Astrocyte (in vitro differentiated cells and primary cell): ENCODE data around the gene HMGN5.

ENCODE experiments used
- EZH2 ChIP-seq: IDR thresholded peaks from 2 replicates; pipeline ENCODE4 v1.6.1; 2012; ENCODE audit warnings: mild to moderate bottlenecking, low read length, inconsistent platforms; ENCODE audit not compliant: insufficient read depth
- TF ChIP-seq, protein P1 (sequence below): IDR thresholded peaks from 2 replicates; pipeline ENCODE4 v1.5.1; 2011; ENCODE audit warnings: low read depth, mild to moderate bottlenecking, inconsistent platforms, low read length, moderate library complexity; ENCODE audit not compliant: insufficient read depth

GRCh38 chrX:81202456-81202819, 725 bp upstream of the HMGN5 start:
- TF ChIP-seq, protein P1, sequence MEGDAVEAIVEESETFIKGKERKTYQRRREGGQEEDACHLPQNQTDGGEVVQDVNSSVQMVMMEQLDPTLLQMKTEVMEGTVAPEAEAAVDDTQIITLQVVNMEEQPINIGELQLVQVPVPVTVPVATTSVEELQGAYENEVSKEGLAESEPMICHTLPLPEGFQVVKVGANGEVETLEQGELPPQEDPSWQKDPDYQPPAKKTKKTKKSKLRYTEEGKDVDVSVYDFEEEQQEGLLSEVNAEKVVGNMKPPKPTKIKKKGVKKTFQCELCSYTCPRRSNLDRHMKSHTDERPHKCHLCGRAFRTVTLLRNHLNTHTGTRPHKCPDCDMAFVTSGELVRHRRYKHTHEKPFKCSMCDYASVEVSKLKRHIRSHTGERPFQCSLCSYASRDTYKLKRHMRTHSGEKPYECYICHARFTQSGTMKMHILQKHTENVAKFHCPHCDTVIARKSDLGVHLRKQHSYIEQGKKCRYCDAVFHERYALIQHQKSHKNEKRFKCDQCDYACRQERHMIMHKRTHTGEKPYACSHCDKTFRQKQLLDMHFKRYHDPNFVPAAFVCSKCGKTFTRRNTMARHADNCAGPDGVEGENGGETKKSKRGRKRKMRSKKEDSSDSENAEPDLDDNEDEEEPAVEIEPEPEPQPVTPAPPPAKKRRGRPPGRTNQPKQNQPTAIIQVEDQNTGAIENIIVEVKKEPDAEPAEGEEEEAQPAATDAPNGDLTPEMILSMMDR, result no peak
- TF ChIP-seq EZH2, result no peak
